Measurements from ENCODE around the gene CNTN4.
"Not testable (repeated sequence)": the region's sequence is repeated elsewhere in the genome, so short reads cannot be mapped to it uniquely, and the experiment has no call there.

The CNTN4 gene

GRCh38 chr3:2516762-2517441, 418.2 kb downstream of the CNTN4 start:
- no peak for DNase-seq (ENCODE audit: low read depth in 2 of 2)

DNA sequence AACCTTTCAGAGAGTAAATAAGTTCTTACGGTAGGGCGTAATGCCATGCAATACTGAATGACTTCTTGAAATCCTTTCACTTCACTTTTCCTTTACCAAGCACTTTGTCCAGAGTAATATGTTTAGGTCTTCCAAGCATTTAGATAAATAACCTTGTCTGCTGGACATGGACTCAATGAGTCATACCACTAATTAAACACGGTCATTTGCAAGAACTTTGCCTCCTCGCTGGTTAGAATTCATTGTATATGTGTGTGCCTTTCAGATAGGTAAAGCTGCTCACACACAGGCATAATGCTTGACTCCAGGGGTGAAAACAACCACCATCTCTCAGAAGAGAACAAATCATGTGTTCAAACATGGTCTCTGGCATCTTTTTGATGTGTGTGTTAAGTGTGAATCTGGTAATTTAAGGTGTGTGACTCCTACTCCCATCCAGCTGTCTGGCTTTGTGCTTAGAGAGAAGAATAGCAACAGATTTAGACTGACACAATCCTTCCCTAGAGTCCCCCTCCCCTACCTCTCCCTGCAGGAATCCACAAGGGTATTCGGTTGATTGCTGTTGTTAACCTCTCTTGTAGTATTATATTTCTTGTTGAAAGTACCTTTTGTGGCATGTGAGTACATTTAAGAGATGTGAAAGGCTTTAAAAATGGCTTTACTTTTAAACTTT, 419.0 kb downstream of the CNTN4 start:
- DNase-seq (ENCODE audit: low read depth in 2 of 2), result no peak

- DNase-seq (ENCODE audit: low read depth in 2 of 2), result no peak
Measured at GRCh38 chr3:2523281-2523836, 424.7 kb downstream of the CNTN4 start.

- DNase-seq (ENCODE audit: low read depth in 2 of 2), result no peak
Measured at GRCh38 chr3:2525968-2526367, 427.3 kb downstream of the CNTN4 start.

- DNase-seq (ENCODE audit: low read depth in 2 of 2), result no peak
Measured at GRCh38 chr3:2526926-2527325, 428.3 kb downstream of the CNTN4 start.

GRCh38 chr3:2527328-2527727, 428.7 kb downstream of the CNTN4 start:
- not testable (repeated sequence) for DNase-seq (ENCODE audit: low read depth in 2 of 2)

DNA sequence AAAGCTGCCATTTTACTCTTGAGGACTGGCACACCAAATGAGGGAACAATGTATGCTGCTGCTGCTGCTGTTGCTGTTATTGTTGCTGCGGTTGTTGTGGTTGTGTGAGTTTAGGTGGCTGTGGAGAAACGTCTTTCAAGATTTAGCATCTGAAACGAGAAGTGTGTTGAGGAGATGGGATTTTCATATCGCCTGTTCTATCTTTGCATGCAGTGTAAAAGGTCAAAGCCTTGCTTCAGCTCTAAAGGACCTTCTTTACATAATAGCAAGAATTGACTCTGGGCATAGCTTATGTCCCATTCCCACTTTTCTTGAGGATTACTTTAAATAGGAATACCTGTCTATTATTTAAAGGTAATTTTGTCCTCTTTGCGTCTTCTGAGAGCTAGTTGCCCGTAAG, 436.1 kb downstream of the CNTN4 start:
- not testable (repeated sequence) for DNase-seq (ENCODE audit: low read depth in 2 of 2)

GRCh38 chr3:2535206-2535605, 436.5 kb downstream of the CNTN4 start:
- no peak for DNase-seq (ENCODE audit: low read depth in 2 of 2)

DNA sequence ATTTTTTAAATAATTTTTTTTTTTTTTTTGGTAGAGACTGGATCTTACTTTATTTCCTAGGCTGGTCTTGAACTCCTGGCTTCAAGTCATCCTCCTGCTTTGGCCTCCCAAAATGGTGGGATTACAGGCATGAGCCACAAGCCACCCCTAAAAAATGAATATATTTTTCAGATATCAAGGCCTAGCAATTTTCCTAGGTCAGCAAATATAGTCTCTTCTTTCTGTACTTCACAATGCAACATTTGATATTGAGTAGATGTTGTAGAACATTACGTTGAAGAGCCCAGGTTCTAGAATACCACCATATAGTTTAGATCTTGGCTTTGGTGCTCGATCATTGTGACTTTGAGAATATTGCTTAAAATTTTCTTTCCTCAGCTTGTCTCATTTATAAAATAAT, 437.9 kb downstream of the CNTN4 start:
- no peak for DNase-seq (ENCODE audit: low read depth in 2 of 2)

GRCh38 chr3:2540115-2540514, 441.4 kb downstream of the CNTN4 start:
- no peak for DNase-seq (ENCODE audit: low read depth in 2 of 2)

- no peak for DNase-seq (ENCODE audit: low read depth in 2 of 2)
Measured at GRCh38 chr3:2543247-2543646, 444.6 kb downstream of the CNTN4 start.

DNA sequence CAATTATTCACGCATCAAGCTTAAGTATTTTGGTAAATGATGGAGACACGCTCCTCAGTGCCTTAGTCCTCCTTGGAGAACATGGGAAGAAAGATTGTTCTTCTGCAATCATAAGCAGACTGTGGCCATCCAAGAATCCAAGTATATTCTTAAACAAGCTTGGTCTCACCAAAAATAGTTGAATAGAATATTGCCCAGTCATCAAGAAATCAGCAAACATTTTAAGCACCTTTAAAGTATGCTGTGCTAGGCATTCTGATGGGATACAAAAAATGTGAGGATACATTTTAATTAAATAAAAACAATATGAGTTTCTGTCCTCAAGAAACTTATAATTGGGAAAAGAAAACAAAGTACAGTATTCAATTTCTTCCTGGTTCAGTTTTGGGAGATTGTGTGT, 445.5 kb downstream of the CNTN4 start:
- DNase-seq (ENCODE audit: low read depth in 2 of 2), result no peak

DNA sequence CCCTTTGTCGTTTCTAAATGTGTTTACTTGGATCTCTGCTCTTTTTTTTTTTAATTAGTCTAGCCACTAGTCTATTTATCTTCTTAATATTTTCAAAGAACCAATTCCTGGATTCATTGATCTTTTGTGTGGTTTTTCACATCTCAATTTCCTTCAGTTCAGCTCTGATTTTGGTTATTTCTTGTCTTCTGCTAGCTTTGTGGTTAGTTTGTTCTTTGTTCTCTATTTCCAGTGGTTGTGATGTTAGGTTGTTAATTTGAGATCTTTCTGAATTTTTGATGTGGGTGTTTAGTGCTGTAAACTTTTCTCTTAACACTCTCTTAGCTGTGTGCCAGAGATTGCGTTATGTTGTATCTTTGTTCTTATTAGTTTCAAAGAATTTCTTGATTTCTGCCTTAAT, 446.1 kb downstream of the CNTN4 start:
- no peak for DNase-seq (ENCODE audit: low read depth in 2 of 2)

DNA sequence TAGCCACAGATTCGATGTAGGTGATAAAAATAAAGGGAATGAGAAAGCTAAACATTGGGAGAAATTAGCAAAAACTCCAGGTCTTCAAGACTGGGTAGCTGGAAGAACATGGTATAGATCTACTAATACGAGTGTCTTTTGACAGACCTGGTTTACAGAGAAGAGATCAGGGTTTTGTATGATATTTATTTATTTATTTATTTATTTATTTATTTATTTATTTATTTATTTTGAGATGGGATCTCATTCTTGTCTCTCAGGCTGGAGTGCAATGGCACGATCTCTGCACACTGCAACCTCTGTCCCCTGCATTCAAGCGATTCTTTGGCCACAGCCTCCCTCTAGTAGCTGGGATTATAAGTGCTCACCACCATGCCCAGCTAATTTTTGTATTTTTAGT, 448.4 kb downstream of the CNTN4 start:
- DNase-seq (ENCODE audit: low read depth in 2 of 2), result no peak

GRCh38 chr3:2554656-2555055, 456.0 kb downstream of the CNTN4 start:
- no peak for DNase-seq (ENCODE audit: low read depth in 2 of 2)

DNA sequence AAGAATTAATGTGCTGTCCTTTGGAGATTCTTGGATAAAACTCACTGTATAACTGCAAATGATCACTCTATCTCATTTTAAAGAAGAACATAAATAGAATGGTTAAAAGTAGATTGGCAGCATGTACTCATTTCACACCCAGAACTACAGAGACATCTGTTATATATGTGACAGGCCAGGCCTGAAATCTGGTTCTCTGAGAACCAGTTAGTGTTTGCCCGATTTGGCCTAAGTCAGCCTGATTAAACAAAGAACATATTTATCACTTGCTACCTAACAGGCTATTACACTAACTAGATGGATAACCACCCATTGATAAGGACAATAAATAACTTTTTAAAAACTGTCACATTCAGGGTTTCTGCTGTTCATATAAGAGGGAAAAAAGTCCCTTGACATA, 460.1 kb downstream of the CNTN4 start:
- no peak for DNase-seq (ENCODE audit: low read depth in 2 of 2)

DNA sequence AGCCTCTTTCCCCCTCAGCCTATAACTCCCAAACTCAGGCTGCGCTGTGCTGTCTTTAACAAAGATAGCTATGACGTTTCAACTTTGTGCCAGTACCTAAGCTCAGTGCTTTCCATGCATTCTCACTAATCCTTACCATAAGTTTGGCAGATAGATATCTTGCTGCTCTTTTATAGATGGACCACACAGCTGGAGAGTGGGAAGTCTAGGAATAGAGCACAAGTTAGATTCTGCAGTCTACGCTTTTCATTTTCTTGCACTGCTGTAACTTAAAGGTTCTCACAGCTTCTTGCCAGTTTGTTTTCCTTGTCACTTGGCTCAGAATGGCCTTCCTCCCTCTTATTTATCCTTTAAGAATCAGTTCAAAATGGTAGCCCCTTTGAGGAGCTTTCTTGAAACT, 468.8 kb downstream of the CNTN4 start:
- no peak for DNase-seq (ENCODE audit: low read depth in 2 of 2)

DNA sequence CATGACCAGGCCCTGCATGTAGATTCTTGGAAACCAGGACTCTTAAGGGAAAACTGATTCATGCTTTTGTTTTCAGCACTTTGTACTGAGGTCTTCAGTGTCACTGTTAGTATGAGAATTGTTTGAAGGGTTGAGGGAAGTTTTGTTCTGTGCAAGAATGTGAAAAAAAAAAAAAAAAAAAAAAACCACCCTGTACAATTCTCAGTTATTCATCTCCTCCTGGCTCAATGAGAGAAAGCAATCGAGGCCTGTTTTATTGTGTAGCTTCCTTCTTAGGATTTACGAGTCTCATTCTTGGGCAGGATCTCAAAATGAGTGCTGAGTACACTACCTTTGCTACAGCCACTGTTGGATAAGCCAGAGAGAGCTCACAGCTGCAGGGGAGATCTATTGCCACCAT, 469.5 kb downstream of the CNTN4 start:
- no peak for DNase-seq (ENCODE audit: low read depth in 2 of 2)

DNA sequence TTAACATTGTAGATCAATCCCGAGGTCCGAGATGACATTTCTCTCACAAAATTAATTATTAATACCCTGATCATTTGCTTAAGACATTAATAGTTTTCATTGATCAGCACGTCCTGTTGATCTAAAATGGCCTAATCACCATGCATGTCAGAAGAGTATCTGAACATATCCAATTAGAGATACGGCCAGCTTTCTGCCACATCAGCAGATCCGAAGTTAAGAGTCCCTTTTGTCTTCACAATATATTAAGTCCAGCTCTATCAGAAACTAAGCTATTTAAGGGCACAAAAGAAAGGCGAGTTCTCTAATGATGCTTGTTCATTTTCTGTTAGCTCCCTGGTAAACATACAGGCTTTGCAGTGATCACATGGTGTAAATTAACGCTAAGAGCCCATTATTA, 470.3 kb downstream of the CNTN4 start:
- DNase-seq (ENCODE audit: low read depth in 2 of 2), result no peak

DNA sequence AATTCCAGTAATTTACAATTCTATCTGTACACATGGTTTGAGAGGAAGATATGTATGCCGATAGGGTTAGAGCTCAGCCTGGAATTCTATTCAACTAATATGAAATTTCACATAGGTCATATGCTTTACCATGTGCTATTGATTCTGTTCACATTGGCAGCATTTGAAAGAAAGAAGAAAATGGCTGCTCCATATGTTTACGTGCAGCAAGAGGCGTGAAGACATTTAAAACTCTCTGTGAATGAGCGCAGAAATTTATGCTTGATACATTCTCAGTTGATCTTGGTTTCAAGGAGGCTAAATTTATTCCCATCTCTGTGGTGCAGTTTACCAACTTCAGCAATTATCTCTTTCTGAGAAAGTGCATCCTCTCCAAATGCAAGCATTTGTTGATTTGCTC, 478.9 kb downstream of the CNTN4 start:
- no peak for DNase-seq (ENCODE audit: low read depth in 2 of 2)

DNA sequence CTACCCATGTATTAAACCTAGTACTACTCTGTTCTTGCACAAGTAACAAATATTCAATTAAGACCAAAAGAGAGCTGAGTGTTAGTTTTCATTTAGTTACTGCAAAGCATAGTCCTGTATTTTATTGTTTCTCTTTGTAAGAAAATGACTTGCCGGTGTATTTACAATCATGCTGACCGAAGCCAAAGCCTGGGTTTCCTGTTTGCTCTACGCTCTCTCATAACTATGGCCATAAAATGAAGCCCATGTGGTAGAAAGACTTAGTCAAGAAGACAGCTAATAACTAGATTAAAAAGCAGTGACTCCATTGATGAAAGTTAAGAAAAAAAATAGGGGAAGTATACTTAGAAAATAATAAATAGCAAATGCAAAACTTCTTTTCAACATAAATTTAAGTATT, 479.9 kb downstream of the CNTN4 start:
- DNase-seq (ENCODE audit: low read depth in 2 of 2), result no peak

GRCh38 chr3:2579206-2579605, 480.5 kb downstream of the CNTN4 start:
- no peak for DNase-seq (ENCODE audit: low read depth in 2 of 2)

- no peak for DNase-seq (ENCODE audit: low read depth in 2 of 2)
Measured at GRCh38 chr3:2583046-2583445, 484.4 kb downstream of the CNTN4 start.
